HCT116 (cell line): ENCODE results near the gene MED6. TPM values are rescaled to one million over a fixed set of nuclear protein-coding genes. Genes with fewer than 3 reads are reported as not detected.

Source experiments
- ATAC-seq: fragments of 200-7000 bp; cut with Tn5 transposase; 2 replicates; pipeline ENCODE4 v1.9.1; 2020; ENCODE audit warnings: mild to moderate bottlenecking, moderate library complexity
- BruUV-seq: library from RNA; stranded (reverse); fragments of 400-500 nt; replicated peaks from 2 replicates; lab custom pipeline; 2021; lab: Mats Ljungman, UMichigan
- CTCF ChIA-PET: fragments of 300-600 bp; sonication (Branson Sonifier 250); formaldehyde crosslinking; loops from one replicate; lab custom pipeline; 2021; ENCODE audit warnings: antibody characterized with exemption; lab: Charles Lee
- POLR2A ChIA-PET: fragments of 300-600, 350-600 bp; sonication (Branson Sonifier 250); formaldehyde crosslinking; loops from one replicate; lab custom pipeline; 2021; ENCODE audit warnings: antibody characterized with exemption; lab: Charles Lee
- RAD21 ChIA-PET, 2 experiments: fragments of 300-600 bp; sonication (Branson Sonifier 250); formaldehyde crosslinking; loops; one replicate each; lab custom pipeline; 2023; ENCODE audit warnings: low total read pairs in 2 of 2; ENCODE audit not compliant: uncharacterized antibody in 2 of 2, unreplicated experiment in 2 of 2, low non-redundant PET in 1 of 2; lab: Charles Lee
- DNase-seq: peaks from one replicate; pipeline ENCODE4 v3.0.0-alpha.2; 2010; ENCODE audit warnings: low read depth, low spot score
- H2AFZ ChIP-seq: fragments of 200-600 bp; shearing (Covaris generic), sonication (generic); 2 replicates; pipeline ENCODE4 v1.6.1; 2017; ENCODE audit warnings: low read depth, mixed run types, mixed read lengths, antibody characterized with exemption, low read length; ENCODE audit not compliant: poor library complexity, severe bottlenecking
- H3K27ac ChIP-seq: 2 replicates; pipeline ENCODE4 v1.5.1; 2012; ENCODE audit warnings: low read depth, low read length
- H3K27me3 ChIP-seq: fragments of 200-600 bp; sonication (generic); 2 replicates; pipeline ENCODE4 v1.6.1; 2016; ENCODE audit warnings: mixed run types, low read length, mixed read lengths; ENCODE audit not compliant: insufficient read depth
- H3K36me3 ChIP-seq, 2 experiments: fragments of 200-500 bp in 1 of 2; fragments of 200-600 bp in 1 of 2; sonication (Bioruptor generic) in 1 of 2; sonication (generic) in 1 of 2; 2 replicates each; pipeline versions ENCODE4 v1.5.1 to v1.6.1; 2014 to 2016; ENCODE audit warnings: low read length in 2 of 2, inconsistent platforms in 1 of 2, mixed read lengths in 1 of 2, mixed run types in 1 of 2; ENCODE audit not compliant: insufficient read depth in 2 of 2, control insufficient read depth in 1 of 2
- H3K4me1 ChIP-seq, 2 experiments: fragments of 200-600 bp in 1 of 2; sonication (generic) in 1 of 2; 2 replicates each; pipeline versions ENCODE4 v1.5.1 to v1.6.1; 2012 to 2017; ENCODE audit warnings: low read length in 2 of 2, inconsistent platforms in 1 of 2, mild to moderate bottlenecking in 1 of 2, mixed read lengths in 1 of 2, mixed run types in 1 of 2, moderate library complexity in 1 of 2; ENCODE audit not compliant: insufficient read depth in 2 of 2, control insufficient read depth in 1 of 2
- H3K4me2 ChIP-seq: fragments of 200-600 bp; sonication (generic); 2 replicates; pipeline ENCODE4 v1.6.1; 2017; ENCODE audit warnings: mixed run types, low read length, mixed read lengths
- H3K4me3 ChIP-seq, 2 experiments: fragments of 200-600 bp in 1 of 2; sonication (generic) in 1 of 2; replicated peaks in 1 of 2; 2 replicates each; pipeline ENCODE4 v1.5.1; 2011 to 2016; ENCODE audit warnings: low read length in 2 of 2, control low read depth in 1 of 2, low read depth in 1 of 2, mild to moderate bottlenecking in 1 of 2, mixed read lengths in 1 of 2, mixed run types in 1 of 2
- H3K79me2 ChIP-seq: fragments of 200-600 bp; sonication (generic); 2 replicates; pipeline ENCODE4 v1.6.1; 2017; ENCODE audit warnings: mild to moderate bottlenecking, mixed run types, low read length, moderate library complexity, mixed read lengths; ENCODE audit not compliant: insufficient read depth
- H3K9ac ChIP-seq: fragments of 200-600 bp; sonication (generic); 2 replicates; pipeline ENCODE4 v1.6.1; 2016; ENCODE audit warnings: low read length, mixed read lengths
- H3K9me2 ChIP-seq: fragments of 200-600 bp; sonication (generic), shearing (Covaris generic); 2 replicates; pipeline ENCODE4 v1.6.1; 2017; ENCODE audit warnings: mixed run types, mild to moderate bottlenecking, moderate library complexity; ENCODE audit not compliant: insufficient read depth
- H3K9me3 ChIP-seq, 2 experiments: fragments of 200-500 bp in 1 of 2; fragments of 200-600 bp in 1 of 2; sonication (Bioruptor generic) in 1 of 2; sonication (generic) in 1 of 2; 2 replicates each; pipeline ENCODE4 v1.6.1; 2014 to 2017; ENCODE audit warnings: low read length in 2 of 2, mixed read lengths in 2 of 2, inconsistent platforms in 1 of 2, low read depth in 1 of 2, mild to moderate bottlenecking in 1 of 2, mixed run types in 1 of 2, moderate library complexity in 1 of 2; ENCODE audit not compliant: control insufficient read depth in 1 of 2, insufficient read depth in 1 of 2
- H4K20me1 ChIP-seq: fragments of 200-600 bp; sonication (generic), shearing (Covaris generic); 2 replicates; pipeline ENCODE4 v1.6.1; 2017; ENCODE audit warnings: mixed run types, mild to moderate bottlenecking, moderate library complexity; ENCODE audit not compliant: insufficient read depth
- ATF3 ChIP-seq: IDR thresholded peaks from 2 replicates; pipeline ENCODE4 v1.6.1; 2012
- CBX3 ChIP-seq: IDR thresholded peaks from 2 replicates; pipeline ENCODE4 v1.6.1; 2012; ENCODE audit warnings: low read depth
- CEBPB ChIP-seq: IDR thresholded peaks from 2 replicates; pipeline ENCODE4 v1.6.1; 2012; ENCODE audit warnings: low read depth
- CTCF ChIP-seq, 3 experiments: fragments of 200-600 bp in 1 of 3; sonication (generic) in 1 of 3; IDR thresholded peaks in 2 of 3; conservative IDR thresholded peaks in 1 of 3; 2 replicates each; pipeline ENCODE4 v1.5.1; 2012 to 2017; ENCODE audit warnings: low read depth in 2 of 3, low read length in 2 of 3, antibody characterized with exemption in 1 of 3, borderline replicate concordance in 1 of 3, control low read depth in 1 of 3, mild to moderate bottlenecking in 1 of 3, mixed read lengths in 1 of 3, mixed run types in 1 of 3, moderate library complexity in 1 of 3; ENCODE audit not compliant: insufficient read depth in 1 of 3
- EGR1 ChIP-seq: IDR thresholded peaks from 2 replicates; pipeline ENCODE4 v1.6.1; 2012; ENCODE audit warnings: low read depth
- ELF1 ChIP-seq: IDR thresholded peaks from 2 replicates; pipeline ENCODE4 v1.6.1; 2012; ENCODE audit warnings: low read depth, borderline replicate concordance
- EZH2 ChIP-seq: fragments of 200-600 bp; sonication (generic); IDR thresholded peaks from 2 replicates; pipeline ENCODE4 v1.6.1; 2017; ENCODE audit warnings: antibody characterized with exemption, mixed run types
- EZH2phosphoT487 ChIP-seq: fragments of 200-600 bp; IDR thresholded peaks from 2 replicates; pipeline ENCODE4 v1.6.1; 2018; ENCODE audit warnings: antibody characterized with exemption, borderline replicate concordance
- FOSL1 ChIP-seq: IDR thresholded peaks from 2 replicates; pipeline ENCODE4 v1.6.1; 2012; ENCODE audit warnings: low read depth
- JUND ChIP-seq: IDR thresholded peaks from 2 replicates; pipeline ENCODE4 v1.6.1; 2012
- POLR2AphosphoS5 ChIP-seq: IDR thresholded peaks from 2 replicates; pipeline ENCODE4 v1.6.1; 2011; ENCODE audit warnings: mild to moderate bottlenecking, low read depth, low read length, moderate library complexity
- RAD21 ChIP-seq: IDR thresholded peaks from 2 replicates; pipeline ENCODE4 v1.6.1; 2012; ENCODE audit warnings: low read depth, mild to moderate bottlenecking
- SIN3A ChIP-seq: IDR thresholded peaks from 2 replicates; pipeline ENCODE4 v1.6.1; 2012; ENCODE audit warnings: low read depth
- TCF7L2 ChIP-seq: IDR thresholded peaks from 2 replicates; pipeline ENCODE4 v1.7.0; 2011; ENCODE audit warnings: borderline replicate concordance, inconsistent platforms; ENCODE audit not compliant: insufficient read depth, insufficient read length; ENCODE audit errors: extremely low read depth
- YY1 ChIP-seq: IDR thresholded peaks from 2 replicates; pipeline ENCODE4 v1.6.1; 2011; ENCODE audit warnings: low read length, low read depth, moderate library complexity, mild to moderate bottlenecking; ENCODE audit not compliant: insufficient replicate concordance; ENCODE audit errors: extremely low read depth
- ZFX ChIP-seq: fragments of 450-650 bp; IDR thresholded peaks from 2 replicates; pipeline ENCODE4 v1.6.1; 2017
- ZNF274 ChIP-seq: fragments of 200-500 bp; sonication (Bioruptor generic); IDR thresholded peaks from 2 replicates; pipeline ENCODE4 v1.6.1; 2014; ENCODE audit warnings: mild to moderate bottlenecking, low read depth, low read length, inconsistent platforms
- intact Hi-C: fragments of 100-400 bp; cut with micrococcal nuclease; formaldehyde crosslinking; loops from 2 replicates; pipeline ENCODE4 v1.10.0; 2022
- total RNA-seq: library from RNA; stranded (reverse); gene quantifications from one replicate; pipeline ENCODE4 v1.2.1, GENCODE V29; 2021; ENCODE audit not compliant: unreplicated experiment
- TF ChIP-seq, protein P1 (sequence below): IDR thresholded peaks from 2 replicates; pipeline ENCODE4 v1.6.1; 2011; ENCODE audit warnings: mild to moderate bottlenecking, low read length, moderate library complexity; ENCODE audit not compliant: insufficient replicate concordance; ENCODE audit errors: extremely low read depth
- TF ChIP-seq, protein P2 (sequence below): IDR thresholded peaks from 2 replicates; pipeline ENCODE4 v1.6.1; 2012; ENCODE audit warnings: low read depth

MED6 gene
- total RNA-seq, 1 experiment from 2014 or later, result 39.6 TPM

GRCh38 chr14:70618314-70618713, 17.9 kb upstream of the MED6 start:
- intact Hi-C loops, result no loop called here
- POLR2A ChIA-PET, result no interaction called here
- Histone ChIP-seq H2AFZ (no peak overlapping the region), H3K9ac (no peak overlapping the region), H3K4me1 (no peaks in the 10 kb centered on the region), H3K9me2 (no peaks in the 10 kb centered on the region), H3K9me3 (no peaks in the 10 kb centered on the region; a peak in 1 of 4 replicates), H3K36me3 (no peaks in the 10 kb centered on the region), H3K4me3 (no peak overlapping the region), H3K79me2 (no peaks in the 10 kb centered on the region), H4K20me1 (no peaks in the 10 kb centered on the region), H3K4me2 (no peak overlapping the region), H3K27me3 (no peaks in the 10 kb centered on the region), H3K27ac (no peak overlapping the region)
- CTCF ChIA-PET, result no interaction called here
- TF ChIP-seq SIN3A (no peak), FOSL1 (no peak), TCF7L2 (no peak), EGR1 (no peak), ATF3 (no peak), CEBPB (no peak), YY1 (no peak), ZNF274 (no peak), CTCF (IDR thresholded peaks at IDR 0.05 in 2 of 3, conservative IDR thresholded peaks at IDR 0.05 in 1 of 3; ENCODE audit: borderline replicate concordance in 1 of 3, insufficient read depth in 1 of 3, low read depth in 2 of 3, low read length in 2 of 3) (no peak), JUND (no peak), ZFX (no peak), ELF1 (no peak), POLR2AphosphoS5 (no peak), EZH2phosphoT487 (no peak), CBX3 (no peak), EZH2 (no peak), RAD21 (no peak)
- TF ChIP-seq, protein P1, sequence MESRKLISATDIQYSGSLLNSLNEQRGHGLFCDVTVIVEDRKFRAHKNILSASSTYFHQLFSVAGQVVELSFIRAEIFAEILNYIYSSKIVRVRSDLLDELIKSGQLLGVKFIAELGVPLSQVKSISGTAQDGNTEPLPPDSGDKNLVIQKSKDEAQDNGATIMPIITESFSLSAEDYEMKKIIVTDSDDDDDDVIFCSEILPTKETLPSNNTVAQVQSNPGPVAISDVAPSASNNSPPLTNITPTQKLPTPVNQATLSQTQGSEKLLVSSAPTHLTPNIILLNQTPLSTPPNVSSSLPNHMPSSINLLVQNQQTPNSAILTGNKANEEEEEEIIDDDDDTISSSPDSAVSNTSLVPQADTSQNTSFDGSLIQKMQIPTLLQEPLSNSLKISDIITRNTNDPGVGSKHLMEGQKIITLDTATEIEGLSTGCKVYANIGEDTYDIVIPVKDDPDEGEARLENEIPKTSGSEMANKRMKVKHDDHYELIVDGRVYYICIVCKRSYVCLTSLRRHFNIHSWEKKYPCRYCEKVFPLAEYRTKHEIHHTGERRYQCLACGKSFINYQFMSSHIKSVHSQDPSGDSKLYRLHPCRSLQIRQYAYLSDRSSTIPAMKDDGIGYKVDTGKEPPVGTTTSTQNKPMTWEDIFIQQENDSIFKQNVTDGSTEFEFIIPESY, result no peak
- TF ChIP-seq, protein P2, sequence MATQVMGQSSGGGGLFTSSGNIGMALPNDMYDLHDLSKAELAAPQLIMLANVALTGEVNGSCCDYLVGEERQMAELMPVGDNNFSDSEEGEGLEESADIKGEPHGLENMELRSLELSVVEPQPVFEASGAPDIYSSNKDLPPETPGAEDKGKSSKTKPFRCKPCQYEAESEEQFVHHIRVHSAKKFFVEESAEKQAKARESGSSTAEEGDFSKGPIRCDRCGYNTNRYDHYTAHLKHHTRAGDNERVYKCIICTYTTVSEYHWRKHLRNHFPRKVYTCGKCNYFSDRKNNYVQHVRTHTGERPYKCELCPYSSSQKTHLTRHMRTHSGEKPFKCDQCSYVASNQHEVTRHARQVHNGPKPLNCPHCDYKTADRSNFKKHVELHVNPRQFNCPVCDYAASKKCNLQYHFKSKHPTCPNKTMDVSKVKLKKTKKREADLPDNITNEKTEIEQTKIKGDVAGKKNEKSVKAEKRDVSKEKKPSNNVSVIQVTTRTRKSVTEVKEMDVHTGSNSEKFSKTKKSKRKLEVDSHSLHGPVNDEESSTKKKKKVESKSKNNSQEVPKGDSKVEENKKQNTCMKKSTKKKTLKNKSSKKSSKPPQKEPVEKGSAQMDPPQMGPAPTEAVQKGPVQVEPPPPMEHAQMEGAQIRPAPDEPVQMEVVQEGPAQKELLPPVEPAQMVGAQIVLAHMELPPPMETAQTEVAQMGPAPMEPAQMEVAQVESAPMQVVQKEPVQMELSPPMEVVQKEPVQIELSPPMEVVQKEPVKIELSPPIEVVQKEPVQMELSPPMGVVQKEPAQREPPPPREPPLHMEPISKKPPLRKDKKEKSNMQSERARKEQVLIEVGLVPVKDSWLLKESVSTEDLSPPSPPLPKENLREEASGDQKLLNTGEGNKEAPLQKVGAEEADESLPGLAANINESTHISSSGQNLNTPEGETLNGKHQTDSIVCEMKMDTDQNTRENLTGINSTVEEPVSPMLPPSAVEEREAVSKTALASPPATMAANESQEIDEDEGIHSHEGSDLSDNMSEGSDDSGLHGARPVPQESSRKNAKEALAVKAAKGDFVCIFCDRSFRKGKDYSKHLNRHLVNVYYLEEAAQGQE, result no peak
- ATAC-seq (no peak), DNase-seq (no peak)
- RAD21 ChIA-PET, result no interaction called here
- no TSS peak for BruUV-seq
